Peyer's patch (tissue), 4 donors: ENCODE measurements around the gene DRD2.

ENCODE experiments used
- CTCF ChIP-seq, 6 experiments: fragments of 450-650 bp in 4 of 6; fragments of 200-600 bp in 2 of 6; sonication (generic) in 1 of 6; IDR thresholded peaks; one replicate each; pipeline ENCODE4 v1.5.1; 2017 to 2019; ENCODE audit warnings: antibody characterized with exemption in 6 of 6, mild to moderate bottlenecking in 3 of 6, moderate library complexity in 1 of 6
- POLR2A ChIP-seq, 2 donors: fragments of 450-650 bp; IDR thresholded peaks; one replicate each; pipeline ENCODE4 v1.5.1; 2017; ENCODE audit warnings: antibody characterized with exemption in 2 of 2, mild to moderate bottlenecking in 2 of 2, moderate library complexity in 2 of 2

GRCh38 chr11:113506461-113506860 is 31.3 kb upstream of the DRD2 start:
- TF ChIP-seq POLR2A (IDR thresholded peaks at IDR 0.05) (no peak), CTCF (IDR thresholded peaks at IDR 0.05) (no peak)
